NCI-H146 treated with DMSO at 0.1 percent for 48 hours (cell line): Measurements from ENCODE around the gene GK2.

Experiments
- DNase-seq: peaks from one replicate; lab custom pipeline; 2025; ENCODE audit not compliant: unreplicated experiment; lab: John Stamatoyannopoulos, UW

The GK2 gene

DNA sequence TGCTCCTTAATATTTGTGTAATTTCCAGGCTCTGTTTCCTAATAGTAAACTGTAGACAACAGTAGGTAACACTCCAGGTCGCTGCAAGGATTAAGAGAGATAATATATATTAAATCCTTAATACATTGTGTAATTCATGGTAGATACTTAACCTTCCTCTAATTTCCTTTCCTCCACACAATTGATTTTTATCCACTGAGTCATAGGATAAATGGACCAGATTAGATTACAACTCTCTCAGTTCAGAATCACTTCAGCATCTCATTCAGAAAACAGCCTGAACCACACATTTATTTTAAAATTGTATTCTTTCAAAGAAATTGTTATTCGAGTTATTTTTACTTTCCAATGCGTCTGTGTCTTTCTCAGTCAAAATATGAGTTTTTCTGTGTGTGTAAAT lies 17.1 kb downstream of the GK2 start:
- DNase-seq = no peak

- DNase-seq = no peak
These were observed 22.4 kb downstream of the GK2 start for GRCh38 chr4:79385641-79386040.

DNA sequence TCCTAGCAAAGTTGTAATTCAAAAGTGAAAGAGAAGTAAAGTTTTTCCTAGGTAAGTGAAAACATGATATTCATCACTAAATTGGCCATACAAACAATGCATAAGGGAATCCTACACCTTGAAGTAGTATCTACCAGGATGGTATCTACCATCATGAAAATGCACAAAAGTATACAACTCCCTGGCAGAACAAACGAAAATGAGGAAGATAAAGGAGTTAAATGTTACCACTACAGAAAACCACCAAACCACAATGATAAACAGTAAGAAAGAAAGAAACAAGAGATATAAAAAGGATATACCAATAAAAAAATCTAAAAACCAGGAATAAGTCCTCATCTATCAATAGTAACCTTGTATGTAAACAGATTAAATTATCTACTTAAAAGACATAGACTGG lies 26.9 kb downstream of the GK2 start:
- no peak for DNase-seq

DNA sequence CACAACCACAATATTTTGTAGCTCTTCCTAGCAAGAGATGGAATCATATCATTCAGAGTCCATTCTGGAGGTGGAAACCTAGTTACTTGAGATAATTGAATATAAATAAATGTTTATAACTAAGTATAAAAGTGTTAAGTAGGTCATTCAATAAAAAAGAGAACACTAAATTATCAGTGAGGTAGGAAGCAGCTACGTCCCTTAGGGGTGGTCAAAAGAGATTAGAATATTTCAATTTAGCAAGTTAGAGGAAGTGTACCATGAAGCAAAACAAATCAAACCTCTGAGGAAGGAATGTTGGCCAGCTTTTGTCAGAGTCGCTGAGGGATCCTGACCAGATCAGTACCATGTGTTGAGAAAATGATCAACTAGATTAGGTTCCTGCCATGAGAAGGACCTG lies 38.0 kb downstream of the GK2 start:
- no peak for DNase-seq

DNA sequence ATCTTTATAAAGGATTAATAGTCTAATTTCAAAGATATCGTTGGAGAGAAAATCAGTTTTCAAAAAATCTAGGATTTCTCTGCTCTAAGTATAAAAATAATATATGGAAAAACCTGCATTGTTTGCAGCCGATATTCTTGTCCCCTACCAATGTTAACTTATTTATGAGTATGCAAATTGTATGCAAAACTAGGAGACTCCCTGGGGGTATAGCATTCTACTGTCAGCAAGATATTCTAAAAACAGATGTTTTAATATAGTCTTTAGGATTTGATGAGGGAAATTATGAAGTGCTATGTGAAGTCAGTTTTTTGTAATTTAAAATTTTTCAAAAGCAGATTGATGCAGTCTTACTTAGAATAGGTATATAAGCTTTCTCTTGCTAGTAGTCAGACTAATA lies 40.9 kb downstream of the GK2 start:
- no peak for DNase-seq

DNA sequence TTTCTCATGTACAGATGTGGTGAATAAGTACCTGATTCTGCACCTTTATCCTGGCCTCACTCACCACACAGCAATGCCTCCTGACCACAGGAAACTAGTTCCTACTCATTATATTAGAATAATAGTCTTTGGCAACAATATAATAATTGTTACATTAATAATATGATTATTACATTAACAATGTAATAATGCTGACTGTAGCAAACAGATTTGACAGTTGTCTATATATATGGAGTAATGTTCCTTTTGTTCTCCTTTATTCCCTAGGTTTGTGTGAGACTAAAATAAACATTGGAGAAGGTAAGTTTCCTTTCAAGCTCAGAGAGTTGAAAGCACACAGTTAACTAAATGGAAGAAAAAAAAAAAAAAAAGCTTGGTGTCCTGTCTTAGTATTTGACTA lies 41.6 kb downstream of the GK2 start:
- no peak for DNase-seq

GRCh38 chr4:79364061-79364460 lies 44.0 kb downstream of the GK2 start:
- DNase-seq = no peak

- DNase-seq = no peak
These were observed 45.4 kb downstream of the GK2 start for GRCh38 chr4:79362626-79363025.

- no peak for DNase-seq
These were observed 48.0 kb downstream of the GK2 start for GRCh38 chr4:79360006-79360405.

GRCh38 chr4:79358438-79358837 lies 49.6 kb downstream of the GK2 start:
- DNase-seq = no peak

GRCh38 chr4:79357365-79357764 lies 50.7 kb downstream of the GK2 start:
- no peak for DNase-seq
